GM19455 (cell line): ENCODE data around the gene GP1BB.

Experiments
- ATAC-seq: cut with Tn5 transposase; IDR thresholded peaks from one replicate; pipeline ENCODE4 v1.9.1; 2021; ENCODE audit not compliant: unreplicated experiment

Gene GP1BB

DNA sequence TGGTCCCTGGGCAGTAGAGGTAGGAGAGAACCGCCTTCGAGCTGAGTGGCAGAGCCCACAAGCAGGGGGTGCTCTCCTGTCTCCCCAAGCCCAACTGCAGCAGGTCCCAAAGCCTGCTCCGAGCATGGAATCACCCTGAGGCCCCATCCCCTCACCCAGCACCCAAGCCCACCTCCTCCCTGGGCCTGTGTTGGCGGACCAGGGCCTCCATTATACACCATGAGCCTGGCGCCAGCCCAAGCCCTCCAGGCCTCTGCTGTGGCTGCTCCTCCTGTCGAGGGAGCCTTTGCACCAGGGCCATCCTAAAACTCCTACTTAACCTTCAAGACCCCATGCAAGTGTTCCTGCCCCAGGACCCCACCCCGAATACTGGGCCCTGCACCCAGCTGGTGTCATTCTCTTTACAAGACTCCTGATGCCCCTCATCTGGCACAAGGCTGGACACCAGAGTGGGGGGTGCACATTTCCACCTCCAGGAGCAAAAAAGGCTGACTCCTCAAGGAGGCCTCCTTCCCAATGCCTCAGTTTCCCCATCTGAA is 16.6 kb downstream of the GP1BB start:
- no peak for ATAC-seq

DNA sequence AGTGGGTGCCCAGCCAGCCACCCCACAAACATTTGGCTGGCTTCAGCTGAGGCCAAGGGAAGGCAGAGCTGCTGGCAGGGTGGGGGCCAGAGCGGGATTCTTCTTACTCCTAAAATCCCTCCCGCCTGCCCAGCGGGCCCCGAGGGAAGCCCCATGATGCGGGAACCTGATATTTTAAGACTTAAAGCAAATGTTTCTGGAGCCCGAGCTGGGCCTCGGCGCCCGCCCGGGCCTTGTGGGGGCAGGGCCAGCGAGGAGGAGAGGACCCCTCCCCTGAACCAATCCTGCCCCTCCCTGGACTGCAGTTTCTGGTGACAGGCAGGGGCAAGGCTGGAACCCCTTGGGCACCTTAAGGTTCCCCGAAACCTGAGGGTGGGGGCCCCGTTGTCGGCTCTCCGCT is 17.2 kb downstream of the GP1BB start:
- ATAC-seq, result no peak

DNA sequence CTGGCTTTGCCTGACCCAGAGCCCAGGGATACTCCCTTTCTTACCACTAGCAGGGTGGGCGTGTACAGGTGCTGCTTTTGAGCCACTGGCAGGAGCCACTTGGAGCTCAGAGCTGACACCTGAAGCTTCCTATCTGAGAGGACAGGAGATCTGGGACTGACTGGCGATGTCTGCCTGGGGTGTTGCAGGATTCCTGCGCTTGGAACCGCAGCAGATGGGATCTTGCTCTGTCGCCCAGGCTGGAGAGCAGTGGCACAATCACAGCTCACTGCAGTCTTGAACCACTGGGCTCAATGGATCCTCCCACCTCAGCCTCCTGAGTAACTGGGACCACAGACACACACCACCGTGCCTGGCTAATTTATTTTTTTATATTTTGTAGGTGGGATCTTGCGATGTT is 17.7 kb downstream of the GP1BB start:
- no peak for ATAC-seq

DNA sequence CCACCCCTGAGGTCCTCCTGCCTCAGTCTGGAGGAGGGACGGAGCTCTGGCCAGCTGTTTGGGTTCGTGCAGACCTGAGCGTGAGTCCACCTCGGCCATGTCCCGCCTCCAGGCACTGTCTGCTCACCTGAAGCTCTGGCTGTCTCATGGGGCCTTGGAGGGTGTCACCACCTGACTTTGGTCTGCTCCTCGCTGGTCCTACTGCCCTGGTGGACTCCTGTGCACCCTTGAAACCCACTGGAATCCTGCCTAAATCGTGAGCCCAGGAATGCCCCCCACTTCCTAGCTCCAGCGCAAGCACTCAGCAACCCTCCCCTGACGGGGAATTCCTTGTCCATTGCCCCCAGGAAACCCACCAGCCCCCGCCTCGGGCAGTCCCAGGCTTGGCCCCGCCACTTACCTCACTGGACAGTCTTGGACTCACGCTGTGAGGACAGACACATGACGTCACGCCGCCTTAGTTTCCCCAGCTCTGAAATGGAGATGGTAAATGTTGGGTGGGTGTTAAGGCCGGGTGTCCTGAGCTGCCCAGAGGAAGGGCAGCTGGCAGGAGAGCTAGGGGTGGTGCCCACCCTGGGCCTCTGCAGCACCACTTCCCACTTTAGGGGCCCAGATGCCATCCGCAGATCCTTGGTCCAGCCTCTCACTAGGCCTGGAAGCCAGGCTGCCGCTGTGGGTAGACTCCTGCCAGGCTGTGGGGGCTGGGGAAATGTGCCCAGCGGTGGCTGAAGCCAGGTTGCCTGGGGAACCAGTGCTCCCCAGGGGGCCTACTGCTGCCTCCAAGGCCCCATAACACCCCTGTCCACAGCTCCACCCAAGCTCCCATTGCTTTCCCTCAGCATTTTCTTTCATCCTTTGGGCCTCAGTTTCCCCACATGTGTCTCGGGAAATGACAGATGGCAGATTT is 19.1 kb downstream of the GP1BB start:
- ATAC-seq, result no peak

GRCh38 chr22:19743081-19743480 is 19.7 kb downstream of the GP1BB start:
- no peak for ATAC-seq

GRCh38 chr22:19743651-19744050 is 20.3 kb downstream of the GP1BB start:
- no peak for ATAC-seq

DNA sequence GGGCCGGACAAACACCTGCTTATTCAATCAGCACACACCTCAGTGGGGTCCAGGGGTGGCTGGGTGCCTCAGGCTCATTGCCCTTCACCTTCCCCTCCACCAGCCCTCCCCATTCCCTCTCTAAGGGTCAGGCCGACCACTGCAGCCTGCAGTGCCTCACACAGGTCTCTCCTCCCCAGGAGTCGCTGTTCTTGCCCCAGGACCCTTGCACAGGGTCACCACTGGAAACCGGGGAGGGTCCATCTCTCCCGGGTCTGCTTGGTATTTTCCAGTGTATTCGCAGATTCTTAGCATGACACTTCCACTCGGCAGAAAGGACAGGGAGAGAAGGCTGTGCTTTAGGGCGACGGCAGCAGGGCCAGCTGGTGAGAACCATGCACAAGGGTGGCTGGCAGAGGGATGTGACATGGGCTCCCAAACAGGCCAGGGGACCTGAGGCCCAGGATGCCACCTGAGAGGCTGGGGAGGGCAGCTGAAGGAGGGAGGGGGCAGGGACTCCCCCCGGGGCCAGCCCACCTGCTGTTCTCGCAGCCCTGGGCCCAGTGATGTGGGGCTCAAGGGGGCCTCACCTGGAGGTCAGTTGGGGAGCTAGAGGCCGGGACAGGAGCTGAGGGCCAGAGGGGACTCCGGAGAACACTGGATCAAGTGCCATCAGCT is 21.1 kb downstream of the GP1BB start:
- no peak for ATAC-seq

GRCh38 chr22:19745155-19746101 is 22.1 kb downstream of the GP1BB start:
- no peak for ATAC-seq

- no peak for ATAC-seq
Measured at GRCh38 chr22:19746726-19747125, 23.4 kb downstream of the GP1BB start.

- ATAC-seq, result no peak
Measured at GRCh38 chr22:19747551-19747950, 24.2 kb downstream of the GP1BB start.

GRCh38 chr22:19748139-19748538 is 24.8 kb downstream of the GP1BB start:
- ATAC-seq, result no peak

DNA sequence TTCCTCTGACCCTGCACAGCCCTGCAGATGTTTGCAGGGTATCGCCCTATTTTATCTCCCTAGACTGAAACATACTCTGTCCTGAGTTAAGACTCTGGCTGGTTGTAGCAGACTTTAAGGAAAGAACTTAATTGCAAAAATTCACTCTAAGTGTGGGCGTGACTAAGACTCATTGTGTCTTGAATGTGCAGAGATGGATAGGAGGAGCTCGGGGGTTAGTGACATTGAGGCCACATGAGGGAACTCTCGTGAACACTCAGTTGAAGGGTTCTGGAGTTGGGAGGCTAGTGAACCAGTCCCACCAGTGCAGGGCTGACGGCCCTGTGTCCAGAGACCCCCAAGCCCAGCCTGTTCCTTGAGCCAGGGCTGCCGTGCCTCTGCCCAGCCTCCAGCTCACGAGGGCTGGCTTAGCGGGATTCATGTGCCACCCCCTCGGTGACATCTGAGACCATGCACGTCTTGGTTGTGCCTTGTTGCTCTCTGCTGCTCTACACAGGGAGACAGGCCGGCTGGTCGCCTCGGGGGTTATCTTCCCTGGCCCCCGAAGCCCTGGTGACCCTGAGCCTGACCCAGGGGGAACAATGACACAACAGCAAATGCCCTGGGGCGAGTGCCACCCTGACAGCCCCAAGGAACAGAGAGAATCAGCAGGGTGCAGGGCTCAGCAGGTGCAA is 25.8 kb downstream of the GP1BB start:
- ATAC-seq, result no peak

GRCh38 chr22:19749876-19750275 is 26.5 kb downstream of the GP1BB start:
- no peak for ATAC-seq

GRCh38 chr22:19750507-19751490 is 27.5 kb downstream of the GP1BB start:
- no peak for ATAC-seq

DNA sequence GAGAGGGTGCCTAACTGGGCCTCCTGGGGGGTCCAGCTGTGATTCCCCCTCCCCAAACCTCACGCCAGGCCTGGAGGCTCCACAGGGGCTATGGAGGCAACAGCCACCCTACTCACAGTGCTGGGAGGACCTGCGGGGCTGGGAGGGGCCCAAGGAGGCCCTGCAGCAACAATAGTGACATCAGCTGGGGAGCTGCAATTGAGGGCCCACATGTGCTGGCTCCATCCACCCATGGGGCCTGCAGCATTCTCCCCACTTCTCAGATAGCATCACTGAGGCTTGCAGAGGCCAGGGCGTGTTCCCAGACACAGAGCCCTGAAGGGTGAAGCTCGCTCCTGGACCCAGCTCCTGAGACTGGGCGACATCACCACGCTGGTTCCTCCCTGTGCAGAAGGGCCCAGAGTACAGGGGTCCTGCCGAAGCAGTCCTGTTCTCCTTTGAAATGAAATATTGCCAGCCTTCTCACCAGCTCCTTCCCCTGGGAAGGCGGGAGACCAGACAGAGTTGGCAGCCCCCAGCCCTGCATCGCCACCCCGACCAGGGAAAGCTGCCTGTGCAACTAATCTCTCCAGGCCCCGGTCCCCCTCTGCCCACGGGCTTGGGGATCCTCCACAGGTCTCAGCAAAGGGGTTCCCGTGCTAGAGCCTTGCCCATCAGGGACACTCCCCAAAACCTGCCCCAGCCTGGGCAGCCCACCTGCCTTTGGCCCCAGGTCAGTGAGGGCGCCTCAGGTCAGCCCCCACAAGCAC is 28.3 kb downstream of the GP1BB start:
- ATAC-seq, result no peak

DNA sequence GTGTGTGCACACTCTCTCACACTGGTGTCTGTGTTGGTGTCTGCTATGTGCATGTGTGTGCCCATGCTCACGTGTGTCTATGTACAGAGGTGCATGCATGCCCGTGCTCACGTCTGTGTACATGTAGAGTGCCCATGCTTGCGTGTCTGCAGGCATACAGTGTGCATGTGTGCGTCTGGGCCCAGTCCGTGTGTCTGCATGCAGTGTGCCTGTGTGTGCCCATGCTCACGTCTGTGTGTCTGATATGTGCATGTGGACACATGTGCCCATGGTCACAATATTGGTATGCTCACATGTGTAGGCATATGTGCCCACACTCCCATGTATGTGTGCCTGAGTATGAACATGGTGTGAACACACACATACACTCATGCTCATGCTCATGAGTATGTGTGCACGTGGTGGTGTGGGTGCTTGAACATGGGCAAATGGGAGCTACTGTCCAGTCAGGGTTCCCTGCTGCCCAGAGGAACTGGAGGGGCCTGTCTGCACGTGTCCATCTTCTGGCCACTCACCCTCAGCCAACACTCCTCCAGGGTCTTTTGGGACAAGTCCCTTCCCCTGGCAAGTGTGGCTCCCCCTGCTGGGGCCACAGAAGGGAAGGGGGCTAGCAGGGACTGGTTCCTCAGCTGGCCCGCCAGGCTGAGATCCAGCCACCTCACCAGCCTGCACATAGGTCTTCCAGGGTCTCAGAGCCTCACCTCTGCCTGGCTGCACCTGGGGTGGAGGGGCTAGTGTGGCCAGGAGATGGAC is 29.9 kb downstream of the GP1BB start:
- ATAC-seq, result no peak

- no peak for ATAC-seq
Measured at GRCh38 chr22:19753996-19754700, 30.8 kb downstream of the GP1BB start.
